Testis (tissue), 2 donors: ENCODE results near the gene TICAM1.
"Not testable (repeated sequence)": the region's sequence is repeated elsewhere in the genome, so short reads cannot be mapped to it uniquely, and the experiment has no call there.

Experiments used
- POLR2A ChIP-seq: fragments of 450-650 bp; IDR thresholded peaks from one replicate; pipeline ENCODE4 v1.6.1; 2017; ENCODE audit warnings: antibody characterized with exemption, mild to moderate bottlenecking, moderate library complexity
- TF ChIP-seq, protein P1 (sequence below), 3 experiments: fragments of 450-650 bp in 2 of 3; fragments of 200-600 bp in 1 of 3; sonication (generic) in 1 of 3; IDR thresholded peaks; one replicate each; pipeline ENCODE4 v1.5.1; 2016 to 2019; ENCODE audit warnings: antibody characterized with exemption in 3 of 3, mild to moderate bottlenecking in 2 of 3, moderate library complexity in 1 of 3

DNA sequence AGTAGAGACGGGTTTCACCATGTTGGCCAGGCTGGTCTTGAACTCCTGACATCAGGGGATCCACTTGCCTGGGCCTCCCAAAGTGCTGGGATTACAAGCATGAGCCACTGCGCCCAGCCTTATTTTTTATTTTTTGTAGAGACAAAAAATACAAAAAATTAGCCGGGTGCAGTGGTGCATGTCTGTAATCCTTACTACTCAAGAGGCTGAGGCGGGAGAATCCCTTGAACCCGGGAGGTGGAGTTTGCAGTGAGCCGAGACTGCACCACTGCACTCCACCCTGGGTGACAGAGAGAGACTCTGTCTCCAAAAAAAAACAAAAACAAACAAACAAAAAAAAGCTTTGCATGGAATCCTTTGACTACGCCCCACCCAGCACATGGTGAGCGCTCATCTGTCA is 22.0 kb upstream of the TICAM1 start:
- TF ChIP-seq, protein P1, sequence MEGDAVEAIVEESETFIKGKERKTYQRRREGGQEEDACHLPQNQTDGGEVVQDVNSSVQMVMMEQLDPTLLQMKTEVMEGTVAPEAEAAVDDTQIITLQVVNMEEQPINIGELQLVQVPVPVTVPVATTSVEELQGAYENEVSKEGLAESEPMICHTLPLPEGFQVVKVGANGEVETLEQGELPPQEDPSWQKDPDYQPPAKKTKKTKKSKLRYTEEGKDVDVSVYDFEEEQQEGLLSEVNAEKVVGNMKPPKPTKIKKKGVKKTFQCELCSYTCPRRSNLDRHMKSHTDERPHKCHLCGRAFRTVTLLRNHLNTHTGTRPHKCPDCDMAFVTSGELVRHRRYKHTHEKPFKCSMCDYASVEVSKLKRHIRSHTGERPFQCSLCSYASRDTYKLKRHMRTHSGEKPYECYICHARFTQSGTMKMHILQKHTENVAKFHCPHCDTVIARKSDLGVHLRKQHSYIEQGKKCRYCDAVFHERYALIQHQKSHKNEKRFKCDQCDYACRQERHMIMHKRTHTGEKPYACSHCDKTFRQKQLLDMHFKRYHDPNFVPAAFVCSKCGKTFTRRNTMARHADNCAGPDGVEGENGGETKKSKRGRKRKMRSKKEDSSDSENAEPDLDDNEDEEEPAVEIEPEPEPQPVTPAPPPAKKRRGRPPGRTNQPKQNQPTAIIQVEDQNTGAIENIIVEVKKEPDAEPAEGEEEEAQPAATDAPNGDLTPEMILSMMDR (IDR thresholded peaks at IDR 0.05): not testable (repeated sequence)
- not testable (repeated sequence) for TF ChIP-seq POLR2A
